PC-3 (cell line): ENCODE data around the gene GPR132.

Experiments
- CTCF ChIP-seq: fragments of 300-600 bp; sonication (generic); conservative IDR thresholded peaks from 2 replicates; pipeline ENCODE4 v1.5.1; 2017; ENCODE audit warnings: antibody characterized with exemption, low read depth, mild to moderate bottlenecking, low read length
- EZH2 ChIP-seq: fragments of 300-600 bp; sonication (generic); IDR thresholded peaks from one replicate; pipeline ENCODE4 v1.6.1; 2017; ENCODE audit warnings: antibody characterized with exemption, mild to moderate bottlenecking, low read length; ENCODE audit not compliant: unreplicated experiment
- EZH2phosphoT487 ChIP-seq: fragments of 300-600 bp; sonication (generic); IDR thresholded peaks from 2 replicates; pipeline ENCODE4 v1.6.1; 2018; ENCODE audit warnings: mild to moderate bottlenecking, antibody characterized with exemption, low read length, borderline replicate concordance

- no peak for TF ChIP-seq CTCF
- no peak for TF ChIP-seq EZH2phosphoT487
- no peak for TF ChIP-seq EZH2
Observed at GRCh38 chr14:105058521-105059034, 6.7 kb downstream of the GPR132 start.
